ENCODE measurements around the gene NKX1-1. TPM values are rescaled to one million over a fixed set of nuclear protein-coding genes. Genes with fewer than 3 reads are reported as not detected.
A peak's percentile ranks its signal among the peaks of the same experiment; 100 is the strongest.

NKX1-1 gene
- total RNA-seq, 2 donors from 2014 or later = not detected

DNA sequence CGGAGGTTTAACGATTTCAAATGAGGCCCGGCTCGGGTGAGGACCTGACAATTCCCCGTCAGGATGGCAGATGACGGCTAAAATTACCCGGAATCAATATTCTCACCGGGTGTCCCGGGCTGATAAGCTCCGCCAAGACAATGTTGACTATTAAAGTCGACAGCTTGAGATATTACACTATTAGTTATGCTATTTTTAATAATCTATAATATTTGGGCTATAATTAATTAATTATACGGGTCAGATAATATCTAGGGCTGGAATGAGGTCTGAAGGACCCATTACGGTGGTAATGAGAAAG is 9.4 kb upstream of the NKX1-1 start:
- intact Hi-C loops (cut with DNase I) = no loop called here
- Histone ChIP-seq H3K9me3 (no peaks in the 10 kb centered on the region), H3K4me3 (no peak overlapping the region), H3K36me3 (no peaks in the 10 kb centered on the region), H3K27me3 (peaks cover 16% of the 10 kb centered on the region), H3K4me1 (no peaks in the 10 kb centered on the region), H3K9ac (ENCODE audit: low read depth in 2 of 2, low read length in 2 of 2) (no peak overlapping the region), H3K27ac (no peak overlapping the region)
- TF ChIP-seq, protein P1, sequence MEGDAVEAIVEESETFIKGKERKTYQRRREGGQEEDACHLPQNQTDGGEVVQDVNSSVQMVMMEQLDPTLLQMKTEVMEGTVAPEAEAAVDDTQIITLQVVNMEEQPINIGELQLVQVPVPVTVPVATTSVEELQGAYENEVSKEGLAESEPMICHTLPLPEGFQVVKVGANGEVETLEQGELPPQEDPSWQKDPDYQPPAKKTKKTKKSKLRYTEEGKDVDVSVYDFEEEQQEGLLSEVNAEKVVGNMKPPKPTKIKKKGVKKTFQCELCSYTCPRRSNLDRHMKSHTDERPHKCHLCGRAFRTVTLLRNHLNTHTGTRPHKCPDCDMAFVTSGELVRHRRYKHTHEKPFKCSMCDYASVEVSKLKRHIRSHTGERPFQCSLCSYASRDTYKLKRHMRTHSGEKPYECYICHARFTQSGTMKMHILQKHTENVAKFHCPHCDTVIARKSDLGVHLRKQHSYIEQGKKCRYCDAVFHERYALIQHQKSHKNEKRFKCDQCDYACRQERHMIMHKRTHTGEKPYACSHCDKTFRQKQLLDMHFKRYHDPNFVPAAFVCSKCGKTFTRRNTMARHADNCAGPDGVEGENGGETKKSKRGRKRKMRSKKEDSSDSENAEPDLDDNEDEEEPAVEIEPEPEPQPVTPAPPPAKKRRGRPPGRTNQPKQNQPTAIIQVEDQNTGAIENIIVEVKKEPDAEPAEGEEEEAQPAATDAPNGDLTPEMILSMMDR (IDR thresholded peaks at IDR 0.05) = no peak
- DNase-seq = no peak

DNA sequence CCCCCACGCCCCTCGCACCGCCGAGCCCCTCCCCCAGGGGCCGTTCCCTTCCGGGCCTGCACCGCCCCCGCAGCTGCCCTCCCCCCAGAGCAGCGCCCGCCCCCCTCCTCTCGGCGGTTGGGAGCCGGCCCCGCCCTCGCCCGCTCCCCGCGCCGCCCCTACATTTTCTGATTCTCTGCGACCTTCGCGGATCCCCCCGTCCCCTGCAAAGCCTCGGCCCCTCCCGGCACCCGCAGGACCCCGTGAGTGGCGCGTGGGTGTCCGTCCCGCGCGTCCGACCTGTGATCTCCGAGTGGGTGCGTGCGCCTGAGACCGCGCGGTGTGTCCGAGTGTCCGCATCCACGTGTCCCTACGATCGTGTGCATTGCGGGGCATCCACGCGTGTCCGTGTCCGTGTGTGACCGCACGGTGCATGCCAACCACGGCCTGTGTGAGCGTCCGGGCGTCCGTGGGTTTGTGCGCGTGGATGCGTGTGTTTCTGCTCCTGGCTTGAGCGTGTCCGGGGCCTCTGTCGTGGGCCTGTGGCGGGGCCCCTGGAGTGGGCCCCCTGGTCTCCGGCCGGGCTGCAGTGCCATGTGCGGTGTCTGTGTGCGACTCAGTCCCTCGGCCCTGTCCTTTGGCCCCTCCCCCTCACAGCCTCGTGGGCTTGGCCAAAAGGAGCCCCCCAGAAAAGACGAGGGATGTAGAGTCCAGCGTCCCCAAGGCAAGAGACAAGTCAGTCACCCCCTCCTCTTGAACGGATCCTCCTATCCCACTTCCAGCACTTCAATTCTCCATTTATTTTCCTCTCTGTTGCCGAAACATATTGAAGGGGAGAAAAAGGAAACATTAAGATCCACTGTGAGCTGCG is 8.8 kb upstream of the NKX1-1 start:
- Histone ChIP-seq H3K4me1 (no peaks in the 10 kb centered on the region), H3K36me3 (no peaks in the 10 kb centered on the region), H3K4me3 (no peak overlapping the region), H3K27ac (no peak overlapping the region), H3K27me3 (peaks cover 16% of the 10 kb centered on the region), H3K9me3 (no peaks in the 10 kb centered on the region), H3K9ac (ENCODE audit: low read depth in 2 of 2, low read length in 2 of 2) (no peak overlapping the region)
- TF ChIP-seq, protein P1 (IDR thresholded peaks at IDR 0.05) = no peak
- intact Hi-C loops (cut with DNase I) = no loop called here
- DNase-seq = peak; percentile 9

DNA sequence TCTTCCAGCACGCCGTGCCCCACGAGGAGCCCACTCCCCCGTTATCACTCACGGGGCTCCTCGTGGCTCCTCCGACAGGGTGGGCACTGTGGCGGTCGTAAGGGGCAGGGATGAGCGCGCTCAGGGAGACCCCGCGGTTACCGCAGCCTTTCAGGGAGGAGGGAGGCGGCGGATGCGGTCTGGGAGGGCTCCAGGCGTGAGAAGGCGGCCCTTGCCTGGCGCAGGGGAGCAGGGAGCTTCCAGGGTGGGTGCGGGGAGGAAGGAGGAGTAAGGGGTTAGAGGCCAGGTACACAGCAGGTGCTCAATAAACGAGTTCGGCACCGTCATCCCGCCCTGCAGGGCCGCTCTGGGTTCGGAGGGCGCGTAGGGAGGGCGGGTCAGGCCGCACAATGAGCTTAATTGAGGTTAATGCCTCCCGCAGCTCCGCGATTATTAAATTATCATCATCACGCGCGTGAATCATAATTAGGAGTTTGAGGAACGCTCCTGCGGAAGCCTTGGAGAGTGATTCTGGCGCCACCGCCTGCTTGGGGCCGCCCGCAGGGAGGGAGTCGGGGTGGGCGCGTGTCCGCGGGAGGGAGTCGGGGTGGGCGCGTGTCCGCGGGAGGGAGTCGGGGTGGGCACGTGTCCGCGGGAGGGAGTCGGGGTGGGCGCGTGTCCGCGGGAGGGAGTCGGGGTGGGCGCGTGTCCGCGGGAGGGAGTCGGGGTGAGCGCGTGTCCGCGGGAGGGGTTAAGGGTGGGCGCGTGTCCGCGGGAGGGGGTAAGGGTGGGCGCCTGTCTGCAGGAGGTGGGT is 7.6 kb upstream of the NKX1-1 start:
- no peaks in the 10 kb centered on the region for H3K4me1 ChIP-seq
- DNase-seq = no peak
- H3K4me3 ChIP-seq = no peak overlapping the region
- intact Hi-C loops (cut with DNase I) = no loop called here
- H3K9me3 ChIP-seq = no peaks in the 10 kb centered on the region
- H3K36me3 ChIP-seq = no peaks in the 10 kb centered on the region
- H3K9ac ChIP-seq (ENCODE audit: low read depth in 2 of 2, low read length in 2 of 2) = no peak overlapping the region
- TF ChIP-seq, protein P1 (IDR thresholded peaks at IDR 0.05) = no peak
- H3K27ac ChIP-seq = no peak overlapping the region
- H3K27me3 ChIP-seq = peaks cover 27% of the 10 kb centered on the region

DNA sequence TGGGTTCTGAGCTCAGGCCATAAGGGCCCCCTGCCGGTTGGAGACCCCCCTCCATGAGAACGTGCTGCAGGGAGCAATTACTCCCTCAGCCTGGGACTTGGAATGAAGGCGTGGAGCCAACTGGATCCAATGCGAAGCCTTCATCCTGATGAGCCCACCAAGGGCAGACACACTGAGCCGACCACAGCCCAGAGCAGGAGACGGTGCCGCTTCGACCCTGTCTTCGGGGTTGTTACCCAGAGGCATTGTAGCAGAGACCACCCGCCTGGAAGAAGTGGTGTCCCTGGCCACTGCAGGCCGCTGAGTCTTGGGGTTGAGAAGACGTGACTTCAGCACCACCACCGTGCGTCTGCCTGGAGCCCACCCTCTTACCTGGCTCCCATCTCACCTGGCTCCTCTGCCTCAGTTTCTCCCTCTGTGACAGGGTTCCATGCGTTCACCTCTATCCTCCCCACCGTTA is 7.0 kb upstream of the NKX1-1 start:
- Histone ChIP-seq H3K27me3 (peaks cover 33% of the 10 kb centered on the region), H3K9ac (ENCODE audit: low read depth in 2 of 2, low read length in 2 of 2) (no peak overlapping the region), H3K27ac (no peak overlapping the region), H3K4me1 (no peaks in the 10 kb centered on the region), H3K4me3 (no peak overlapping the region), H3K9me3 (no peaks in the 10 kb centered on the region), H3K36me3 (no peaks in the 10 kb centered on the region)
- peak; percentile 9 for DNase-seq
- intact Hi-C loops (cut with DNase I) = no loop called here
- TF ChIP-seq, protein P1 (IDR thresholded peaks at IDR 0.05) = no peak

DNA sequence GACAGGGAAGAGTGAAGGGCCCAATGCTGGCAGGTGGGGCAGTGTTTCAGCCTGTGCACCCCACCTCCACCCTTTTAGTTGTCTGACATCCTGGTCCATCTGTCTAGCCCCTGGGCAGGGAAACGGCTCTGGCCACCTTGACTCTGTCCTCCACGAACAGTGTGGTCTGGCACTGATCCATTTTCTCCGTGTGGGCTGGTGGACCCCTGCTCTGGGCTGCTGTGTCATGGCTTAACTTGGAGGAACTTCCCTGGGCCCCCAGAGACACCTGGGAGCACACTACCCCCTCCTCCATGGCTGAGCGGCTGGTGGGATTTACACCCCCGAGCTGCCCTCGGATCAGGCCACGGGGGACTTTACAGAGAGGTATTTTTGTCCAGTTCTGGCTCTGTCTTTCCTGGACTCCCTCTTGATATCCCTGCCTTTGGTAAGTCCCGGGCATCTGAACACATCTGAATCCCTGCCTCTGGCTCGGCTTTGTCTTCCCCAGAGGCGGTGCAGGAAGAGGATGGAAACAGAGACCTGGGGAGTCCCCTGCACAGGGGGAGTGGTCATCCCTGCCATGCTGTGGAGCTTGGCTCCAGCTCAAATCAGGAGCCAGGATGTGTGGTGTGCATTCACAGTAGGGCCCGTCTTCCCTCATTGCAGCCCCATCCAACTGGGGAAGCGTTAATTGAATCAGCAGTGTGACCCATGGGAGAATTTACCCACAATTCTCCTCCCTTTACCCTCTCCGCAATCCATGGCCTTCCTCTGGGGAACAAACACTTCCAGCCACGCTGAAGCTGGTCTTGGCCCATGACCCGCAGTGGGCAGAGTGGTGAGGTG is 6.3 kb upstream of the NKX1-1 start:
- Histone ChIP-seq H3K9me3 (no peaks in the 10 kb centered on the region), H3K4me3 (no peak overlapping the region), H3K9ac (ENCODE audit: low read depth in 2 of 2, low read length in 2 of 2) (no peak overlapping the region), H3K27me3 (peaks cover 39% of the 10 kb centered on the region), H3K36me3 (no peaks in the 10 kb centered on the region), H3K4me1 (no peaks in the 10 kb centered on the region), H3K27ac (no peak overlapping the region)
- TF ChIP-seq, protein P1 (IDR thresholded peaks at IDR 0.05) = no peak
- DNase-seq = peak; percentile 12
- intact Hi-C loops (cut with DNase I) = no loop called here
